H1 (cell line): ENCODE measurements around the gene LRRC17.

Experiments used
- CHD2 ChIP-seq: IDR thresholded peaks from 2 replicates; pipeline ENCODE4 v1.6.1; 2012; ENCODE audit warnings: low read length, improper control_type of control experiment
- POLR2A ChIP-seq, 2 experiments: IDR thresholded peaks; 1 replicate in 1 of 2; 2 replicates in 1 of 2; pipeline ENCODE4 v1.6.1; 2011; ENCODE audit warnings: low read depth in 2 of 2, low read length in 2 of 2, mild to moderate bottlenecking in 2 of 2; ENCODE audit errors: control extremely low read depth in 1 of 2

GRCh38 chr7:102897211-102897631 lies 15.6 kb upstream of the LRRC17 start:
- TF ChIP-seq POLR2A (IDR thresholded peaks at IDR 0.05; ENCODE audit: control extremely low read depth in 1 of 2, low read depth in 2 of 2, low read length in 2 of 2) (no peak), CHD2 (no peak)
